Measurements from ENCODE around the gene EP300. TPM values are rescaled to one million over a fixed set of nuclear protein-coding genes. Genes with fewer than 3 reads are reported as not detected.

EP300 gene
- total RNA-seq, 4 donors from 2014 or later: 76.9 to 106 (median 91.0) TPM

GRCh38 chr22:41178425-41178975, 86.1 kb downstream of the EP300 start:
- TF ChIP-seq, protein P1, sequence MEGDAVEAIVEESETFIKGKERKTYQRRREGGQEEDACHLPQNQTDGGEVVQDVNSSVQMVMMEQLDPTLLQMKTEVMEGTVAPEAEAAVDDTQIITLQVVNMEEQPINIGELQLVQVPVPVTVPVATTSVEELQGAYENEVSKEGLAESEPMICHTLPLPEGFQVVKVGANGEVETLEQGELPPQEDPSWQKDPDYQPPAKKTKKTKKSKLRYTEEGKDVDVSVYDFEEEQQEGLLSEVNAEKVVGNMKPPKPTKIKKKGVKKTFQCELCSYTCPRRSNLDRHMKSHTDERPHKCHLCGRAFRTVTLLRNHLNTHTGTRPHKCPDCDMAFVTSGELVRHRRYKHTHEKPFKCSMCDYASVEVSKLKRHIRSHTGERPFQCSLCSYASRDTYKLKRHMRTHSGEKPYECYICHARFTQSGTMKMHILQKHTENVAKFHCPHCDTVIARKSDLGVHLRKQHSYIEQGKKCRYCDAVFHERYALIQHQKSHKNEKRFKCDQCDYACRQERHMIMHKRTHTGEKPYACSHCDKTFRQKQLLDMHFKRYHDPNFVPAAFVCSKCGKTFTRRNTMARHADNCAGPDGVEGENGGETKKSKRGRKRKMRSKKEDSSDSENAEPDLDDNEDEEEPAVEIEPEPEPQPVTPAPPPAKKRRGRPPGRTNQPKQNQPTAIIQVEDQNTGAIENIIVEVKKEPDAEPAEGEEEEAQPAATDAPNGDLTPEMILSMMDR (IDR thresholded peaks at IDR 0.05; ENCODE audit: low read depth): no peak

DNA sequence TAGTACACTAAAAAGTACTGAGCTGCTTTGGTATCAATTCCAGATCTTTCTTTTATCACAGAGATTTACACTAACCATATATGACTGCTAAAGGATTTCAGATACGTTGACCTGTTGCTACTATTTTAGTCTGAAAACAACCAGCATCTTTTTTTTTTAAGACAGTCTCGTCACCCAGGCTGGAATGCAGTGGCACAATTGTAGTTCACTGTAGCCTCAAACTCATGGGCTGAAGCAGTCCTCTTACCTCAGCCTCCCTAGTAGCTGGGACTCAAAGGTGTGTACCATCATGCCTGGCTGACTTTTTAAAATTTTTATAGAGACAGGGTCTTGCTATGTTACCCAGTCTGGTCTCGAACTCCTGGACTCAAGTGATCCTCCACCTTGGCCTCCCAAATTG, 88.5 kb downstream of the EP300 start:
- TF ChIP-seq, protein P1 (IDR thresholded peaks at IDR 0.05; ENCODE audit: low read depth): no peak

DNA sequence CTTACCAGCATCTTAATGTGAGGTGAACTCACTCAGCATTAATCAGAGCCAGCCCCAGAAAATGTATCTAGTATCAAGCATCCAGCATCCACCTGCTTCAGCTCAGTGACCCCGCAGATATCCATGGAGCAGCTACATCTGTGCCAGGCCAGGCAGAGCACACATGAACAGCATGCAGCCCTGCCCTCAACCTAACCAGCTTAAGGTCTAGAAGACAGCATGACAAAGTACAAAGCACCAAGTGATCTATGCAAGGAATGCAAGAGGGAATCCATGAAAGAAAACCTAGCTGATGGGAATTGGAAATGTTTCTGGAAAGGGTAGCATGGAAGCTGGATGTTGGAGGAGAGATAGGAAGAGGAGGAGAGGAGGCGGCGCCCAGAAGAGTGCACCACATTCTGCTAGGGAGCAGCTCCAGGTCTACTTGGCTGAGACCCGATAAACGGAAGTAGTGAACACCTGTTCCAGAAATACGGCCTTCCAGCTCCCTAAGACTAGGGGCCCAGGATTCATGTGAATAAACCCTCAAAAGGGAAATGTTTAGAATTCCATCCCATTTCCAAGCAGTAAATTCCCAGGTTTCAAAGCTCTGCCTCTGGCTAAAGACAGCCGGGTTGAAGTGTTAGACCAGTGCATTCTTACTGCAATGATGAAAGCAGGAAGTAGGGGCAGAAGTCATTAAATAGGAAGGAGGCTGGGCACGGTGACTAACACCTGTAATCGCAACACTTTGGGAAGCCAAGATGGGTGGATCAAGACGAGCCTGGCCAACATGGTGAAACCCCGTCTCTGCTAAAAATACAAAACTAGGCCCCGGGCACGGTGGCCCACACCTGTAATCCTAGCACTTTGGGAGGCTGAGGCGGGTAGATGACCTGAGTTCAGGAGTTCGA, 89.2 kb downstream of the EP300 start:
- TF ChIP-seq, protein P1 (IDR thresholded peaks at IDR 0.05; ENCODE audit: low read depth): no peak

DNA sequence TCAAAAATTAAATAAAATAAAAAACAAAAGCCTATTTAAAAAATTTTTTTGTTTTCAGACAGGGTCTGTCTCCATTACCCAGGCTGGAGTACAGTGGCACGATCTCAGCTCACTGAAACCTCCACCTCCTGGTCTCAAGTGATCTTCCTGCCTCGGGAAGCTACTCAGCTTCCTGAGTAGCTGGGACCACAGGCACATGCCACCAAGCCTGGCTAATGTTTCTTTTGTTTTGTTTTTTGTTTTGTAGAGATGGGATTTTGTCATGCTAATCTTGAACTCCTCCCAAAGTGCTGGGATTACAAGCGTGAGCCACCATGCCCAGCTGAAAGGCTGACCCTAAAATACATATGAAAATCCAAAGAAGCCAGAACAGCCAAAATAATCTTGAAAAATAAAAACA, 92.3 kb downstream of the EP300 start:
- TF ChIP-seq, protein P1 (IDR thresholded peaks at IDR 0.05; ENCODE audit: low read depth): no peak

- TF ChIP-seq, protein P1 (IDR thresholded peaks at IDR 0.05; ENCODE audit: low read depth): no peak
Observed at GRCh38 chr22:41191467-41191866, 99.1 kb downstream of the EP300 start.

GRCh38 chr22:41193829-41194228, 101.4 kb downstream of the EP300 start:
- TF ChIP-seq, protein P1 (IDR thresholded peaks at IDR 0.05; ENCODE audit: low read depth): no peak

Data from subcutaneous adipose tissue (tissue), 4 donors.